Fibroblast of lung (primary cell): ENCODE data around the gene ZFP37. TPM values are rescaled to one million over a fixed set of nuclear protein-coding genes. Genes with fewer than 3 reads are reported as not detected.
"Not testable (repeated sequence)": the region's sequence is repeated elsewhere in the genome, so short reads cannot be mapped to it uniquely, and the experiment has no call there.

ENCODE experiments used
- DNase-seq, 2 donors: peaks; one replicate each; pipeline versions ENCODE4 v3.0.0 to v3.0.0-alpha.2; 2010; ENCODE audit warnings: low read depth in 2 of 2
- H2AFZ ChIP-seq: 2 replicates; pipeline ENCODE4 v1.5.1; 2012; ENCODE audit warnings: low read length, control low read depth, inconsistent platforms
- H3K27ac ChIP-seq: 2 replicates; pipeline ENCODE4 v1.5.1; 2011; ENCODE audit warnings: low read length, control low read depth; ENCODE audit not compliant: insufficient read depth
- H3K27me3 ChIP-seq: 2 replicates; pipeline ENCODE4 v1.5.1; 2011; ENCODE audit warnings: mild to moderate bottlenecking, low read length; ENCODE audit not compliant: control insufficient read depth, insufficient read depth
- H3K36me3 ChIP-seq: 2 replicates; pipeline ENCODE4 v1.5.1; 2011; ENCODE audit warnings: low read length; ENCODE audit not compliant: control insufficient read depth, insufficient read depth
- H3K4me1 ChIP-seq: 2 replicates; pipeline ENCODE4 v1.5.1; 2011; ENCODE audit warnings: low read length; ENCODE audit not compliant: control insufficient read depth, insufficient read depth; ENCODE audit errors: extremely low read depth
- H3K4me2 ChIP-seq: 2 replicates; pipeline ENCODE4 v1.5.1; 2011; ENCODE audit warnings: low read length, control low read depth; ENCODE audit not compliant: insufficient read depth; ENCODE audit errors: extremely low read depth
- H3K4me3 ChIP-seq, 4 experiments: fragments of 200-600 bp in 1 of 4; sonication (generic) in 1 of 4; replicated peaks in 1 of 4; 2 replicates each; pipeline ENCODE4 v1.5.1; 2011 to 2016; ENCODE audit warnings: low read length in 4 of 4, low read depth in 3 of 4, mild to moderate bottlenecking in 3 of 4, control low read depth in 2 of 4, inconsistent platforms in 1 of 4, mixed read lengths in 1 of 4; ENCODE audit not compliant: insufficient read depth in 1 of 4; ENCODE audit errors: control extremely low read depth in 1 of 4
- H3K79me2 ChIP-seq: 2 replicates; pipeline ENCODE4 v1.5.1; 2012; ENCODE audit warnings: mild to moderate bottlenecking, low read length, inconsistent platforms; ENCODE audit not compliant: control insufficient read depth, insufficient read depth
- H3K9ac ChIP-seq: 2 replicates; pipeline ENCODE4 v1.5.1; 2011; ENCODE audit warnings: mild to moderate bottlenecking, low read length, control low read depth; ENCODE audit not compliant: insufficient read depth
- H3K9me3 ChIP-seq: 2 replicates; pipeline ENCODE4 v1.5.1; 2012; ENCODE audit warnings: low read depth, low read length; ENCODE audit not compliant: control insufficient read depth, insufficient read depth
- H4K20me1 ChIP-seq: 2 replicates; pipeline ENCODE4 v1.5.1; 2011; ENCODE audit warnings: low read length; ENCODE audit not compliant: control insufficient read depth, insufficient read depth; ENCODE audit errors: extremely low read depth
- EZH2 ChIP-seq: IDR thresholded peaks from 2 replicates; pipeline ENCODE4 v1.5.1; 2012; ENCODE audit warnings: low read length, control low read depth, mild to moderate bottlenecking; ENCODE audit errors: missing control alignments
- polyA minus RNA-seq: library from RNA; depleted of rRNA, polyadenylated mRNA; stranded (reverse); fragments of >200 nt; gene quantifications from 2 replicates; pipeline ENCODE4 v1.2.3, GENCODE V29; 2011; ENCODE audit warnings: low replicate concordance
- polyA plus RNA-seq, 2 donors: library from polyadenylated mRNA; depleted of rRNA in 1 of 2; stranded (reverse) in 1 of 2; unstranded in 1 of 2; fragments of >200 nt; gene quantifications; 2 replicates each; pipeline ENCODE4 v1.2.1, GENCODE V29; 2011 to 2012; ENCODE audit warnings: missing spikeins in 1 of 2
- total RNA-seq: library from RNA; depleted of rRNA; stranded (reverse); fragments of >200 nt; gene quantifications from 2 replicates; pipeline ENCODE4 v1.2.1, GENCODE V29; 2014
- TF ChIP-seq, protein P1 (sequence below), 2 donors: IDR thresholded peaks in 1 of 2; conservative IDR thresholded peaks in 1 of 2; 1 replicate in 1 of 2; 2 replicates in 1 of 2; pipeline ENCODE4 v1.5.1; 2011 to 2012; ENCODE audit warnings: low read length in 2 of 2, control low read depth in 1 of 2, inconsistent platforms in 1 of 2, low read depth in 1 of 2, mild to moderate bottlenecking in 1 of 2

Gene ZFP37
- total RNA-seq: 2.8 and 5.1 TPM in 2 replicates
- polyA plus RNA-seq: 1.4 and 1.5 TPM in 2 replicates
- 1.9 TPM in 2 replicates for polyA plus RNA-seq (2012)
- not detected in 2 replicates for polyA minus RNA-seq

GRCh38 chr9:113056191-113057106 is at the start of gene ZFP37:
Gene ZFP37, minus strand, starts transcription at chr9:113056724. Its CDS starts 36 bp downstream, at chr9:113056688.
- H2AFZ ChIP-seq: peak within 1 kb of the TSS; percentile 100
- H4K20me1 ChIP-seq: no peaks in the 10 kb centered on the region
- peaks cover 3% of the 10 kb centered on the region for H3K79me2 ChIP-seq
- H3K36me3 ChIP-seq: no peaks in the 10 kb centered on the region
- H3K4me2 ChIP-seq: peak within 1 kb of the TSS; percentile 87
- H3K4me3 ChIP-seq: peak within 1 kb of the TSS; percentile 80 to 100 (median 96)
- no peaks in the 10 kb centered on the region for H3K4me1 ChIP-seq
- H3K9ac ChIP-seq: peak within 1 kb of the TSS; percentile 88
- H3K27me3 ChIP-seq: peaks cover 2% of the 10 kb centered on the region
- H3K27ac ChIP-seq: peak within 1 kb of the TSS; percentile 94
- no peaks in the 10 kb centered on the region for H3K9me3 ChIP-seq
- DNase-seq: peak; percentile 92 to 97
- TF ChIP-seq EZH2: no peak
- TF ChIP-seq, protein P1, sequence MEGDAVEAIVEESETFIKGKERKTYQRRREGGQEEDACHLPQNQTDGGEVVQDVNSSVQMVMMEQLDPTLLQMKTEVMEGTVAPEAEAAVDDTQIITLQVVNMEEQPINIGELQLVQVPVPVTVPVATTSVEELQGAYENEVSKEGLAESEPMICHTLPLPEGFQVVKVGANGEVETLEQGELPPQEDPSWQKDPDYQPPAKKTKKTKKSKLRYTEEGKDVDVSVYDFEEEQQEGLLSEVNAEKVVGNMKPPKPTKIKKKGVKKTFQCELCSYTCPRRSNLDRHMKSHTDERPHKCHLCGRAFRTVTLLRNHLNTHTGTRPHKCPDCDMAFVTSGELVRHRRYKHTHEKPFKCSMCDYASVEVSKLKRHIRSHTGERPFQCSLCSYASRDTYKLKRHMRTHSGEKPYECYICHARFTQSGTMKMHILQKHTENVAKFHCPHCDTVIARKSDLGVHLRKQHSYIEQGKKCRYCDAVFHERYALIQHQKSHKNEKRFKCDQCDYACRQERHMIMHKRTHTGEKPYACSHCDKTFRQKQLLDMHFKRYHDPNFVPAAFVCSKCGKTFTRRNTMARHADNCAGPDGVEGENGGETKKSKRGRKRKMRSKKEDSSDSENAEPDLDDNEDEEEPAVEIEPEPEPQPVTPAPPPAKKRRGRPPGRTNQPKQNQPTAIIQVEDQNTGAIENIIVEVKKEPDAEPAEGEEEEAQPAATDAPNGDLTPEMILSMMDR (conservative IDR thresholded peaks at IDR 0.05 in 1 of 2, IDR thresholded peaks at IDR 0.05 in 1 of 2; ENCODE audit: low read depth in 1 of 2, low read length in 2 of 2): no peak

GRCh38 chr9:113105345-113105744 is 48.8 kb upstream of the ZFP37 start:
- H3K79me2 ChIP-seq, H3K27me3 ChIP-seq, DNase-seq, H2AFZ ChIP-seq, H3K36me3 ChIP-seq, H3K9ac ChIP-seq, H3K4me2 ChIP-seq, H3K27ac ChIP-seq, H3K4me3 ChIP-seq, H4K20me1 ChIP-seq, H3K4me1 ChIP-seq, H3K9me3 ChIP-seq: not testable (repeated sequence)

GRCh38 chr9:113095561-113095960 is 39.0 kb upstream of the ZFP37 start:
- no peak overlapping the region for H3K4me3 ChIP-seq
- H3K4me2 ChIP-seq: no peak overlapping the region
- no peaks in the 10 kb centered on the region for H3K36me3 ChIP-seq

GRCh38 chr9:113089924-113090323 is 33.4 kb upstream of the ZFP37 start:
- H3K9me3 ChIP-seq, H3K4me2 ChIP-seq, H3K79me2 ChIP-seq, H3K9ac ChIP-seq, H4K20me1 ChIP-seq, H3K27me3 ChIP-seq, DNase-seq, H3K36me3 ChIP-seq, H3K27ac ChIP-seq, H3K4me1 ChIP-seq, H2AFZ ChIP-seq, H3K4me3 ChIP-seq: not testable (repeated sequence)

More at GRCh38 chr9:113095561-113095960, 39.0 kb upstream of the ZFP37 start:
- H3K4me1 ChIP-seq: no peaks in the 10 kb centered on the region
- no peak overlapping the region for H2AFZ ChIP-seq
- no peaks in the 10 kb centered on the region for H3K27me3 ChIP-seq
- no peaks in the 10 kb centered on the region for H3K9me3 ChIP-seq
- no peak for DNase-seq
- TF ChIP-seq, protein P1 (conservative IDR thresholded peaks at IDR 0.05 in 1 of 2, IDR thresholded peaks at IDR 0.05 in 1 of 2; ENCODE audit: low read depth in 1 of 2, low read length in 2 of 2): no peak
- no peak for TF ChIP-seq EZH2
- no peak overlapping the region for H3K9ac ChIP-seq
- H3K27ac ChIP-seq: no peak overlapping the region
- H4K20me1 ChIP-seq: no peaks in the 10 kb centered on the region
- no peaks in the 10 kb centered on the region for H3K79me2 ChIP-seq

- H3K4me1 ChIP-seq, H2AFZ ChIP-seq, H3K27me3 ChIP-seq, H3K4me2 ChIP-seq, H3K36me3 ChIP-seq, H3K9ac ChIP-seq, H3K9me3 ChIP-seq, H3K79me2 ChIP-seq, H4K20me1 ChIP-seq, DNase-seq, H3K27ac ChIP-seq, H3K4me3 ChIP-seq: not testable (repeated sequence)
These were observed 32.6 kb upstream of the ZFP37 start for GRCh38 chr9:113089143-113089505.
